Measurements from ENCODE around the gene CASQ1. TPM values are rescaled to one million over a fixed set of nuclear protein-coding genes. Genes with fewer than 3 reads are reported as not detected.

CASQ1 gene
- total and polyA plus RNA-seq, 2 of the 13 experiments (the other 11 are each of a cell fraction or from before 2014, with no cell fraction given): 0.09 to 0.20 TPM

DNA sequence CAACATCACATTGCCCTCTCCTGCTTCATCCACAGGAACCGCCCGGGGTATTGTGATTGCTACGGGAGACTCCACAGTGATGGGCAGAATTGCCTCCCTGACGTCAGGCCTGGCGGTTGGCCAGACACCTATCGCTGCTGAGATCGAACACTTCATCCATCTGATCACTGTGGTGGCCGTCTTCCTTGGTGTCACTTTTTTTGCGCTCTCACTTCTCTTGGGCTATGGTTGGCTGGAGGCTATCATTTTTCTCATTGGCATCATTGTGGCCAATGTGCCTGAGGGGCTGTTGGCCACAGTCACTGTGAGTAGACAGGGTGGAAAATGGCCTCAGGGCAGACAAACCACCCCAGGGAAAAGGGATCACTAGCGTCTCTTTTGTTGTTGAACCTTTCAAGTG lies 26.3 kb upstream of the CASQ1 start:
- FAIRE-seq: no peak
- H4K20me1 ChIP-seq (ENCODE audit: insufficient read depth, low read length): no peaks in the 10 kb centered on the region
- no peak for TF ChIP-seq ZSCAN29 (CRISPR knock-in tag; conservative IDR thresholded peaks at IDR 0.05)
- TF ChIP-seq, protein P1, sequence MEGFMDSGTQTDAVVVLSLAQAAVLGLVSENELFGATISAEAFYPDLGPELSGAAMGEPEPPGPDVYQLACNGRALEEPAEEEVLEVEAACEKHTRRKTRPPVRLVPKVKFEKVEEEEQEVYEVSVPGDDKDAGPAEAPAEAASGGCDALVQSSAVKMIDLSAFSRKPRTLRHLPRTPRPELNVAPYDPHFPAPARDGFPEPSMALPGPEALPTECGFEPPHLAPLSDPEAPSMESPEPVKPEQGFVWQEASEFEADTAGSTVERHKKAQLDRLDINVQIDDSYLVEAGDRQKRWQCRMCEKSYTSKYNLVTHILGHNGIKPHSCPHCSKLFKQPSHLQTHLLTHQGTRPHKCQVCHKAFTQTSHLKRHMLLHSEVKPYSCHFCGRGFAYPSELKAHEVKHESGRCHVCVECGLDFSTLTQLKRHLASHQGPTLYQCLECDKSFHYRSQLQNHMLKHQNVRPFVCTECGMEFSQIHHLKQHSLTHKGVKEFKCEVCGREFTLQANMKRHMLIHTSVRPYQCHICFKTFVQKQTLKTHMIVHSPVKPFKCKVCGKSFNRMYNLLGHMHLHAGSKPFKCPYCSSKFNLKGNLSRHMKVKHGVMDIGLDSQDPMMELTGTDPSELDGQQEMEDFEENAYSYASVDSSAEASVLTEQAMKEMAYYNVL (CRISPR knock-in tag; IDR thresholded peaks at IDR 0.05; ENCODE audit: borderline replicate concordance): no peak
- TF ChIP-seq MEF2D (CRISPR knock-in tag; IDR thresholded peaks at IDR 0.05): no peak
- TF ChIP-seq SALL1 (CRISPR knock-in tag; IDR thresholded peaks at IDR 0.05): no peak
- TF ChIP-seq NCOA1 (CRISPR knock-in tag; IDR thresholded peaks at IDR 0.05): no peak
- TF ChIP-seq ASH2L (IDR thresholded peaks at IDR 0.05; ENCODE audit: insufficient read length, low read depth, low read length): no peak
- no peak for TF ChIP-seq SRSF4 (IDR thresholded peaks at IDR 0.05; ENCODE audit: low read depth, low read length, poor library complexity, severe bottlenecking)
- TF ChIP-seq, protein P2, sequence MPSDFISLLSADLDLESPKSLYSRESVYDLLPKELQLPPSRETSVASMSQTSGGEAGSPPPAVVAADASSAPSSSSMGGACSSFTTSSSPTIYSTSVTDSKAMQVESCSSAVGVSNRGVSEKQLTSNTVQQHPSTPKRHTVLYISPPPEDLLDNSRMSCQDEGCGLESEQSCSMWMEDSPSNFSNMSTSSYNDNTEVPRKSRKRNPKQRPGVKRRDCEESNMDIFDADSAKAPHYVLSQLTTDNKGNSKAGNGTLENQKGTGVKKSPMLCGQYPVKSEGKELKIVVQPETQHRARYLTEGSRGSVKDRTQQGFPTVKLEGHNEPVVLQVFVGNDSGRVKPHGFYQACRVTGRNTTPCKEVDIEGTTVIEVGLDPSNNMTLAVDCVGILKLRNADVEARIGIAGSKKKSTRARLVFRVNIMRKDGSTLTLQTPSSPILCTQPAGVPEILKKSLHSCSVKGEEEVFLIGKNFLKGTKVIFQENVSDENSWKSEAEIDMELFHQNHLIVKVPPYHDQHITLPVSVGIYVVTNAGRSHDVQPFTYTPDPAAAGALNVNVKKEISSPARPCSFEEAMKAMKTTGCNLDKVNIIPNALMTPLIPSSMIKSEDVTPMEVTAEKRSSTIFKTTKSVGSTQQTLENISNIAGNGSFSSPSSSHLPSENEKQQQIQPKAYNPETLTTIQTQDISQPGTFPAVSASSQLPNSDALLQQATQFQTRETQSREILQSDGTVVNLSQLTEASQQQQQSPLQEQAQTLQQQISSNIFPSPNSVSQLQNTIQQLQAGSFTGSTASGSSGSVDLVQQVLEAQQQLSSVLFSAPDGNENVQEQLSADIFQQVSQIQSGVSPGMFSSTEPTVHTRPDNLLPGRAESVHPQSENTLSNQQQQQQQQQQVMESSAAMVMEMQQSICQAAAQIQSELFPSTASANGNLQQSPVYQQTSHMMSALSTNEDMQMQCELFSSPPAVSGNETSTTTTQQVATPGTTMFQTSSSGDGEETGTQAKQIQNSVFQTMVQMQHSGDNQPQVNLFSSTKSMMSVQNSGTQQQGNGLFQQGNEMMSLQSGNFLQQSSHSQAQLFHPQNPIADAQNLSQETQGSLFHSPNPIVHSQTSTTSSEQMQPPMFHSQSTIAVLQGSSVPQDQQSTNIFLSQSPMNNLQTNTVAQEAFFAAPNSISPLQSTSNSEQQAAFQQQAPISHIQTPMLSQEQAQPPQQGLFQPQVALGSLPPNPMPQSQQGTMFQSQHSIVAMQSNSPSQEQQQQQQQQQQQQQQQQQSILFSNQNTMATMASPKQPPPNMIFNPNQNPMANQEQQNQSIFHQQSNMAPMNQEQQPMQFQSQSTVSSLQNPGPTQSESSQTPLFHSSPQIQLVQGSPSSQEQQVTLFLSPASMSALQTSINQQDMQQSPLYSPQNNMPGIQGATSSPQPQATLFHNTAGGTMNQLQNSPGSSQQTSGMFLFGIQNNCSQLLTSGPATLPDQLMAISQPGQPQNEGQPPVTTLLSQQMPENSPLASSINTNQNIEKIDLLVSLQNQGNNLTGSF (CRISPR knock-in tag; IDR thresholded peaks at IDR 0.05): no peak
- TF ChIP-seq, protein P3, sequence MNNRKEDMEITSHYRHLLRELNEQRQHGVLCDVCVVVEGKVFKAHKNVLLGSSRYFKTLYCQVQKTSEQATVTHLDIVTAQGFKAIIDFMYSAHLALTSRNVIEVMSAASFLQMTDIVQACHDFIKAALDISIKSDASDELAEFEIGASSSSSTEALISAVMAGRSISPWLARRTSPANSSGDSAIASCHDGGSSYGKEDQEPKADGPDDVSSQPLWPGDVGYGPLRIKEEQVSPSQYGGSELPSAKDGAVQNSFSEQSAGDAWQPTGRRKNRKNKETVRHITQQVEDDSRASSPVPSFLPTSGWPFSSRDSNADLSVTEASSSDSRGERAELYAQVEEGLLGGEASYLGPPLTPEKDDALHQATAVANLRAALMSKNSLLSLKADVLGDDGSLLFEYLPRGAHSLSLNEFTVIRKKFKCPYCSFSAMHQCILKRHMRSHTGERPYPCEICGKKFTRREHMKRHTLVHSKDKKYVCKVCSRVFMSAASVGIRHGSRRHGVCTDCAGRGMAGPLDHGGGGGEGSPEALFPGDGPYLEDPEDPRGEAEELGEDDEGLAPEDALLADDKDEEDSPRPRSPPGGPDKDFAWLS (CRISPR knock-in tag; IDR thresholded peaks at IDR 0.05; ENCODE audit: borderline replicate concordance): no peak
- TF ChIP-seq DNMT3B (CRISPR knock-in tag; conservative IDR thresholded peaks at IDR 0.05): no peak
- no peak for TF ChIP-seq HNRNPLL (IDR thresholded peaks at IDR 0.05; ENCODE audit: low read depth, low read length, poor library complexity, severe bottlenecking)
- H3K27ac ChIP-seq (ENCODE audit: extremely low read length, insufficient read depth, low read length): no peak overlapping the region
- no TSS peak for BruUV-seq (replicated peaks)
- in situ Hi-C loops (cut with HindIII; ENCODE audit: extremely low pct_ligation_motif_present, low pct_unique_long_range_greater_than_20kb): no loop called here
- H3K9me3 ChIP-seq (ENCODE audit: low read length): no peaks in the 10 kb centered on the region
- no peaks in the 10 kb centered on the region for H3K79me2 ChIP-seq (ENCODE audit: insufficient read depth, low read length)
- intact Hi-C loops (cut with micrococcal nuclease; ENCODE audit: unreplicated experiment): no loop called here
- no peak overlapping the region for H3K9ac ChIP-seq (ENCODE audit: insufficient read depth, low read depth, low read length)
- no peak overlapping the region for H3K4me3 ChIP-seq (replicated peaks in 1 of 3; ENCODE audit: insufficient read depth in 1 of 3, low read depth in 2 of 3, low read length in 3 of 3)
- ChIA-PET POLR2A (no interaction called here), CTCF (ENCODE audit: low intra/inter-chr PET ratio, low total read pairs) (interaction anchor here (1.1 to 2.0 kb wide), 2 partner anchors 56 to 63 kb away, joined by 3 to 15 read pairs; no protein-coding TSS in a partner anchor)
- H3K27me3 ChIP-seq (ENCODE audit: control insufficient read depth in 1 of 2, insufficient read depth in 2 of 2, low read length in 2 of 2): peaks cover 0 to 13% of the 10 kb centered on the region in 2 experiments; a peak in 2 of 5 replicates
- no peak overlapping the region for H3K4me2 ChIP-seq (ENCODE audit: low read depth, low read length)
- peaks cover 36% of the 10 kb centered on the region for H3K4me1 ChIP-seq (ENCODE audit: insufficient read depth, low read length)
- ATAC-seq: no peak
- no peaks in the 10 kb centered on the region for H3K36me3 ChIP-seq (replicated peaks in 1 of 2; ENCODE audit: control insufficient read depth in 1 of 2, insufficient read depth in 2 of 2, low read length in 2 of 2)
- 47% methylated on average over 10 of the region's 10 CpGs for WGBS (ENCODE audit: low lambda C conversion rate)
- H2AFZ ChIP-seq (ENCODE audit: low read length): no peak overlapping the region
- no peak for DNase-seq (ENCODE audit: low spot score)

Measured in HepG2 (cell line).